ENCODE results near the gene LHX2. TPM values are rescaled to one million over a fixed set of nuclear protein-coding genes. Genes with fewer than 3 reads are reported as not detected.

LHX2 gene
- total and polyA plus RNA-seq, 2 of the 13 experiments (the other 11 are each of a cell fraction or from before 2014, with no cell fraction given), result not detected

DNA sequence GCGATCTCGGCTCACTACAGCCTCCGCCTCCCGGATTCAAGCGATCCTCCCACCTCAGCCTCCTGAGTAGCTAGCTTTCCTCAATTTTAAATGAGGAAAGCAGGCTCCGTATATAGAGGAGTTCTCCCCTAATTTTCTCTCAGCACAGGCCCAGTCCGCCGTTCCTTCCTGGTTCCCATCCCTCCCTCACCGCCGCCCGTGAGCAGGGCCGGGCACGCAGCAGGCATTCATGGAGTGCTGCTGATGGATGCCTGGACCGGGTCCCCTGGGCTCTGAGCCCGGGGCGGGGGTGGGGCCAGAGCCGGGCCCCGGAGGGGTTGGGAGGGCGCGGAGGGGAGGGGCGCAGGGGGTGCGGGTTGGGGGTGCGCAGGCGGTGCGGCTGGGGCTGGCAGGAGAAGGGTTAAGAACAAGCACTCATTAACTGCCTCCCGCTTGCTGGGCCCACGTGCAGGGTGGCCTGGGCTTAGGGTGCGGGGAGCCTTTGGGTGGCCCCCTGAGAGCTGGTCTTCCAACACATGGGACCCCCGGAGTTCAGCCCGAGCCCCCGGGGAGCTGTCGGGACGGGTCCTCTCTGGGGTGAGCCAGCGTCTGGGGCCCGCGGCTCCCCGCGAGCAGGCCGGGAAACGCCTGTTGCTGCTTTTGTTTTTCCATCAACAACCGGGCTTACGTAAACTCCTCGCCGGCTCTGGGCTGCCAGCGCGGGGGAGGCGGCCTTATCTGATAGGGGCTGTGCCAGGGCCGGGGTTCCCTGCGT, 33.7 kb downstream of the LHX2 start (continued):
- TF ChIP-seq, protein P1, sequence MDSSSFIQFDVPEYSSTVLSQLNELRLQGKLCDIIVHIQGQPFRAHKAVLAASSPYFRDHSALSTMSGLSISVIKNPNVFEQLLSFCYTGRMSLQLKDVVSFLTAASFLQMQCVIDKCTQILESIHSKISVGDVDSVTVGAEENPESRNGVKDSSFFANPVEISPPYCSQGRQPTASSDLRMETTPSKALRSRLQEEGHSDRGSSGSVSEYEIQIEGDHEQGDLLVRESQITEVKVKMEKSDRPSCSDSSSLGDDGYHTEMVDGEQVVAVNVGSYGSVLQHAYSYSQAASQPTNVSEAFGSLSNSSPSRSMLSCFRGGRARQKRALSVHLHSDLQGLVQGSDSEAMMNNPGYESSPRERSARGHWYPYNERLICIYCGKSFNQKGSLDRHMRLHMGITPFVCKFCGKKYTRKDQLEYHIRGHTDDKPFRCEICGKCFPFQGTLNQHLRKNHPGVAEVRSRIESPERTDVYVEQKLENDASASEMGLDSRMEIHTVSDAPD (CRISPR knock-in tag; IDR thresholded peaks at IDR 0.05), result no peak
- TF ChIP-seq LCORL (IDR thresholded peaks at IDR 0.05) (no peak), LCORL (CRISPR knock-in tag; IDR thresholded peaks at IDR 0.05) (peak; percentile 72; the same call in 1 of the 2 replicates), SIN3A (IDR thresholded peaks at IDR 0.05; ENCODE audit: borderline replicate concordance, low read depth, low read length) (0 out of 2 replicates have a peak, but pooled peaks have one; percentile 26), XRCC5 (optimal IDR thresholded peaks at IDR 0.05; ENCODE audit: low read length) (no peak), HIVEP1 (CRISPR knock-in tag; IDR thresholded peaks at IDR 0.05) (no peak), HMG20B (CRISPR knock-in tag; conservative IDR thresholded peaks at IDR 0.05) (no peak), ZNF121 (CRISPR knock-in tag; IDR thresholded peaks at IDR 0.05) (no peak), ZNF501 (CRISPR knock-in tag; IDR thresholded peaks at IDR 0.05) (0 out of 2 replicates have a peak, but pooled peaks have one; percentile 20), FOXP1 (IDR thresholded peaks at IDR 0.05) (no peak), FOXP1 (CRISPR knock-in tag; IDR thresholded peaks at IDR 0.05) (peak; percentile 28; the same call in 1 of the 2 replicates), ZMYM4 (CRISPR knock-in tag; IDR thresholded peaks at IDR 0.05) (0 out of 2 replicates have a peak, but pooled peaks have one; percentile 18), ZBTB7B (CRISPR knock-in tag; IDR thresholded peaks at IDR 0.05) (peak; percentile 21; the same call in 1 of the 2 replicates), ZFX (CRISPR knock-in tag; IDR thresholded peaks at IDR 0.05; ENCODE audit: low read depth) (peak; percentile 31; the same call in 1 of the 2 replicates)
- TF ChIP-seq, protein P2, sequence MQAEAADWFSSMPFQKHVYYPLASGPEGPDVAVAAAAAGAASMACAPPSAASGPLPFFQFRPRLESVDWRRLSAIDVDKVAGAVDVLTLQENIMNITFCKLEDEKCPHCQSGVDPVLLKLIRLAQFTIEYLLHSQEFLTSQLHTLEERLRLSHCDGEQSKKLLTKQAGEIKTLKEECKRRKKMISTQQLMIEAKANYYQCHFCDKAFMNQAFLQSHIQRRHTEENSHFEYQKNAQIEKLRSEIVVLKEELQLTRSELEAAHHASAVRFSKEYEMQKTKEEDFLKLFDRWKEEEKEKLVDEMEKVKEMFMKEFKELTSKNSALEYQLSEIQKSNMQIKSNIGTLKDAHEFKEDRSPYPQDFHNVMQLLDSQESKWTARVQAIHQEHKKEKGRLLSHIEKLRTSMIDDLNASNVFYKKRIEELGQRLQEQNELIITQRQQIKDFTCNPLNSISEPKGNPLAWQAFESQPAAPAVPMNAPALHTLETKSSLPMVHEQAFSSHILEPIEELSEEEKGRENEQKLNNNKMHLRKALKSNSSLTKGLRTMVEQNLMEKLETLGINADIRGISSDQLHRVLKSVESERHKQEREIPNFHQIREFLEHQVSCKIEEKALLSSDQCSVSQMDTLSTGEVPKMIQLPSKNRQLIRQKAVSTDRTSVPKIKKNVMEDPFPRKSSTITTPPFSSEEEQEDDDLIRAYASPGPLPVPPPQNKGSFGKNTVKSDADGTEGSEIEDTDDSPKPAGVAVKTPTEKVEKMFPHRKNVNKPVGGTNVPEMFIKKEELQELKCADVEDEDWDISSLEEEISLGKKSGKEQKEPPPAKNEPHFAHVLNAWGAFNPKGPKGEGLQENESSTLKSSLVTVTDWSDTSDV (CRISPR knock-in tag; IDR thresholded peaks at IDR 0.05), result 0 out of 2 replicates have a peak, but pooled peaks have one; percentile 41
- TF ChIP-seq, protein P3, sequence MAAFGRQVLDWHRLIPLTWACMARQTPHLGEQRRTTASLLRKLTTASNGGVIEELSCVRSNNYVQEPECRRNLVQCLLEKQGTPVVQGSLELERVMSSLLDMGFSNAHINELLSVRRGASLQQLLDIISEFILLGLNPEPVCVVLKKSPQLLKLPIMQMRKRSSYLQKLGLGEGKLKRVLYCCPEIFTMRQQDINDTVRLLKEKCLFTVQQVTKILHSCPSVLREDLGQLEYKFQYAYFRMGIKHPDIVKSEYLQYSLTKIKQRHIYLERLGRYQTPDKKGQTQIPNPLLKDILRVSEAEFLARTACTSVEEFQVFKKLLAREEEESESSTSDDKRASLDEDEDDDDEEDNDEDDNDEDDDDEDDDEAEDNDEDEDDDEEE (CRISPR knock-in tag; IDR thresholded peaks at IDR 0.05), result no peak
- TF ChIP-seq, protein P4, sequence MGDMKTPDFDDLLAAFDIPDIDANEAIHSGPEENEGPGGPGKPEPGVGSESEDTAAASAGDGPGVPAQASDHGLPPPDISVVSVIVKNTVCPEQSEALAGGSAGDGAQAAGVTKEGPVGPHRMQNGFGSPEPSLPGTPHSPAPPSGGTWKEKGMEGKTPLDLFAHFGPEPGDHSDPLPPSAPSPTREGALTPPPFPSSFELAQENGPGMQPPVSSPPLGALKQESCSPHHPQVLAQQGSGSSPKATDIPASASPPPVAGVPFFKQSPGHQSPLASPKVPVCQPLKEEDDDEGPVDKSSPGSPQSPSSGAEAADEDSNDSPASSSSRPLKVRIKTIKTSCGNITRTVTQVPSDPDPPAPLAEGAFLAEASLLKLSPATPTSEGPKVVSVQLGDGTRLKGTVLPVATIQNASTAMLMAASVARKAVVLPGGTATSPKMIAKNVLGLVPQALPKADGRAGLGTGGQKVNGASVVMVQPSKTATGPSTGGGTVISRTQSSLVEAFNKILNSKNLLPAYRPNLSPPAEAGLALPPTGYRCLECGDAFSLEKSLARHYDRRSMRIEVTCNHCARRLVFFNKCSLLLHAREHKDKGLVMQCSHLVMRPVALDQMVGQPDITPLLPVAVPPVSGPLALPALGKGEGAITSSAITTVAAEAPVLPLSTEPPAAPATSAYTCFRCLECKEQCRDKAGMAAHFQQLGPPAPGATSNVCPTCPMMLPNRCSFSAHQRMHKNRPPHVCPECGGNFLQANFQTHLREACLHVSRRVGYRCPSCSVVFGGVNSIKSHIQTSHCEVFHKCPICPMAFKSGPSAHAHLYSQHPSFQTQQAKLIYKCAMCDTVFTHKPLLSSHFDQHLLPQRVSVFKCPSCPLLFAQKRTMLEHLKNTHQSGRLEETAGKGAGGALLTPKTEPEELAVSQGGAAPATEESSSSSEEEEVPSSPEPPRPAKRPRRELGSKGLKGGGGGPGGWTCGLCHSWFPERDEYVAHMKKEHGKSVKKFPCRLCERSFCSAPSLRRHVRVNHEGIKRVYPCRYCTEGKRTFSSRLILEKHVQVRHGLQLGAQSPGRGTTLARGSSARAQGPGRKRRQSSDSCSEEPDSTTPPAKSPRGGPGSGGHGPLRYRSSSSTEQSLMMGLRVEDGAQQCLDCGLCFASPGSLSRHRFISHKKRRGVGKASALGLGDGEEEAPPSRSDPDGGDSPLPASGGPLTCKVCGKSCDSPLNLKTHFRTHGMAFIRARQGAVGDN (CRISPR knock-in tag; IDR thresholded peaks at IDR 0.05), result peak; percentile 77
- TF ChIP-seq, protein P5, sequence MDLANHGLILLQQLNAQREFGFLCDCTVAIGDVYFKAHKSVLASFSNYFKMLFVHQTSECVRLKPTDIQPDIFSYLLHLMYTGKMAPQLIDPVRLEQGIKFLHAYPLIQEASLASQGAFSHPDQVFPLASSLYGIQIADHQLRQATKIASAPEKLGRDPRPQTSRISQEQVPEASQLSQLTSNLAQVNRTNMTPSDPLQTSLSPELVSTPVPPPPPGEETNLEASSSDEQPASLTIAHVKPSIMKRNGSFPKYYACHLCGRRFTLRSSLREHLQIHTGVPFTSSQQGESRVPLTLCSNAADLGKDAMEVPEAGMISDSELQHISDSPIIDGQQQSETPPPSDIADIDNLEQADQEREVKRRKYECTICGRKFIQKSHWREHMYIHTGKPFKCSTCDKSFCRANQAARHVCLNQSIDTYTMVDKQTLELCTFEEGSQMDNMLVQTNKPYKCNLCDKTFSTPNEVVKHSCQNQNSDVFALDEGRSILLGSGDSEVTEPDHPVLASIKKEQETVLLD (CRISPR knock-in tag; IDR thresholded peaks at IDR 0.05; ENCODE audit: low read depth), result no peak

All from HepG2 (cell line).